Activated CD8-positive, alpha-beta memory T cell treated with anti-CD3 and anti-CD28 coated beads, Interleukin-2, amount 50 U/mL, for 4 hours (primary cell): ENCODE data around the gene STARD9.
"Not testable (repeated sequence)": the region's sequence is repeated elsewhere in the genome, so short reads cannot be mapped to it uniquely, and the experiment has no call there.

Source experiments
- DNase-seq: peaks from one replicate; pipeline ENCODE4 v3.0.0-alpha.2; 2020

Gene STARD9

GRCh38 chr15:42575188-42576039 is at the start of gene STARD9:
Gene STARD9, plus strand, starts transcription at chr15:42575606. Its CDS starts 110 bp downstream, at chr15:42575716.
- peak; percentile 94 for DNase-seq

- DNase-seq, result no peak
Measured at GRCh38 chr15:42528970-42529369, 46.4 kb upstream of the STARD9 start.

DNA sequence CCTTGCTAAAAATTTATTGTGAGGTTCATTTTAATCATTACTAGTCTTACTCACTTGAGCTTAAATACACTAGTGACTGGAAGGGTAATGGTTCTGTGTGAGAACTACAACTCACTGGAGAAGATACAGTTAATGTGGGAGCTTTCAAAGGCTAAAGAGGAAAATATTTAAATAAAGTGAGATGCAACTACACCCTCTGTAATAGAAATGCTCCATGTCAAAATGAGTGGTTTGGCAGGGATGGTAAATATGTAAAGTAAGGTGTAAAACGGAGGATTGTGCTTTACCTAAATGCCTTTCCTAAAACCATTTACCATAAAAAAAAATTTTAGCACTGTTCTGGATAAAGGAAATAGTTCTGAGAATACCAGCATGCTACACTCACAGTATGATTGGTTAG is 42.2 kb upstream of the STARD9 start:
- no peak for DNase-seq

- DNase-seq, result no peak
Measured at GRCh38 chr15:42544853-42545629, 30.4 kb upstream of the STARD9 start.

GRCh38 chr15:42547918-42548248 is 27.5 kb upstream of the STARD9 start:
- DNase-seq, result no peak

DNA sequence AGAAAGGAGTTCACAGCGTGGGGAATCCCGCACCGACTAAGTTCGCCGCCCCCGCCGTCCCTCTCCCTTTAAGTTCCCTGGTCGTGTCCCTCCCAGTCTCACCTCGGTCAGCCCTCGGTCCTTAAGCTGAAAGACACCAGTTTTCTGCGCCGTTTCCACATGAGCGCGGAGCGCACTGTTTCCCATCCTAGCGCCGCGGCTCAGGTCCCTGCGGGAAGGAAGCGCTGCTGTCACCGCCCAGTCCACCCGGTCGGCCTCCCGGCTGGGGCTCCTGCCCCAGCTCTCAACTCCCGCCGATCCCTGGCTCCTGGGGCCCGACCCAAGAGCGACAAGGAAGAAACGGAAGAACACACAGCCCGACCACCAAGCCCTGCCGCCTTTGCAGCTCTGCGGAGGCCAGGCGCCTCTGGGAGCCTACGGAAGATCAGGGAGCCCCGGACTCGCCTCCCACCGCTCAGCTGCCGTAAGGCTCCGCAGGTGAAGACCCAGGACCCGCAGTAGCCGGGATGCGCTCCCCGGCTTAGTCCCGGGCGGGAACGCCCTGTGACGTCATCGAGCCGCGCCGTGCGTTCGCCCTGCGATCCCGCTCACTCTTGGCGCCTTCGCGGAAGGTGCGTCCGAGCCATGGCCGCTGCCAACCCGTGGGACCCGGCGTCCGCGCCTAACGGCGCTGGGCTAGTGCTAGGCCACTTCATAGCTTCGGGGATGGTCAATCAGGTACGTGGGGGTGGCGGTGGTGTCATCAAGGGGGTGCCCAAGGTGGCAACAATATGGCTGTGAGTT is 27.0 kb upstream of the STARD9 start, which contains the start of the genes HAUS2 and LRRC57:
Gene HAUS2, plus strand, starts transcription at position 590 of the 783 bp plus-strand sequence. Its CDS starts 35 bp downstream, at position 625.
Gene LRRC57, minus strand, starts transcription at position 545 of the 783 bp plus-strand sequence. Its CDS starts 359 bp downstream, at position 186.
- peak; percentile 91 for DNase-seq

- DNase-seq, result no peak
Measured at GRCh38 chr15:42549032-42549491, 26.3 kb upstream of the STARD9 start.

- DNase-seq, result no peak
Measured at GRCh38 chr15:42549741-42550392, 25.5 kb upstream of the STARD9 start.

DNA sequence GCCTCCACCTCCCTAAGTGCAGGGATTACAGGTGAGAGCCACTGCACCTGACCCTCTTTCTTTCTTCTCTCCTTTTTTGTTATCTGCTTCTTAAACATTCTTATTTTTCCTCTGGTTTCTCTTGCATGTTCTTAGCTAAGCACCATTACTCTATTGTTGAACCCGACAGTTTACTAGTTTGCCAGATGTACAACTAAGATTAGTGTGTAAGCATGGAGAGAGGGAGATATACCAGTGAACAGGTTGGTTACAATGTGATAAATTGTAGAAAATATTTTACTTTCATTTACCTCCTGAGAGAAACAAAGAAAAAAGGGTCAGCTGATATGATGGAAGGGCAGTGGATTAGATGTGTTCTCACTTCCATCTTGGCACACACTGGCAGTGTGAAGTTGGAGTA is 21.9 kb upstream of the STARD9 start:
- no peak for DNase-seq

- DNase-seq, result not testable (repeated sequence)
Measured at GRCh38 chr15:42556550-42557207, 18.7 kb upstream of the STARD9 start.

DNA sequence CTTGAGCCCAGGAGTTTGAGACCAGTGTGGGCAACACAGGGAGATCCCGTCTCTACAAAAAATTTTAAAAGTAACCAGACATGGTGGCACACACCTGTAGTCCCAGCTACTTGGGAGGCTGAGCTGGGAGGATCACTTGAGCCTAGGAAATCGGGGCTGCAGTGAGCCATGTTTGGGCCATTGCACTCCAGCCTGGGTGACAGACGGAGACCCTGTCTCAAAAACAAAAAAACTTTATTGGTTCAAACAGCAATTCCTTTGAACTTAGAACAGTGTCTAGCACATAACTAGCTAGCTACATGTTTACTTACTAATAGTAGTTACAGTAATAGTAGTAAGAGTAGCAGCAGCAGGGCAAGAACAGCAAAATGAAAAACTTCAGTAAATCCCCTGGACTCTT is 16.7 kb upstream of the STARD9 start:
- no peak for DNase-seq

DNA sequence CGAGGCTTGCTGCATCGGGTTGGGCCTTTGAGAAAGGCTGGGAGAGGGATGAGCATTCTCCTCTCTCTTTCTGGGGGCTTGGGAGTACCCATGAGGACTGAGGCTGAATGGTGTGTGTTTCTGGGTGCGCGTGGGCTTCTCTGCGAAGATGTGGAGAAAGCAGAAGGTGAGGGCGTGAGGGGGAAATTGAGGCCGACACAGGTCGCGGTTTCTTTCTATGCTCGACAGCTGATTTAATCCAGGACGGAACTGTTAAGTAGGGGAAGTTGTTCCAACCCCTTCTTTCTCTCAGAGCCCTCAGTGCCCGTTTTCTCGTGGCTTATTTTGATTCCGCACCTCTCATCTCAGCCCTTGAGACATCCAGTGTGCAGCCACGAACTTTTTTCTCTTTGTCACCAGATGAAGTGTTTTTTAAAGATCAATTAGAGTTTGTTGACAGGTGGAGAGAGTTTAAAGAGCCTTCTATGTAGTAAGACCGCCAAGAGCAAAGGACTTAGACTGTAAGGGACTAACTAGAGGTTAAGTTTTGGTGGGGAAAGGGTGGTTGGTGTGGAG is 711 bp downstream of the STARD9 start:
- no peak for DNase-seq

- no peak for DNase-seq
Measured at GRCh38 chr15:42576776-42577175, 1.4 kb downstream of the STARD9 start.

DNA sequence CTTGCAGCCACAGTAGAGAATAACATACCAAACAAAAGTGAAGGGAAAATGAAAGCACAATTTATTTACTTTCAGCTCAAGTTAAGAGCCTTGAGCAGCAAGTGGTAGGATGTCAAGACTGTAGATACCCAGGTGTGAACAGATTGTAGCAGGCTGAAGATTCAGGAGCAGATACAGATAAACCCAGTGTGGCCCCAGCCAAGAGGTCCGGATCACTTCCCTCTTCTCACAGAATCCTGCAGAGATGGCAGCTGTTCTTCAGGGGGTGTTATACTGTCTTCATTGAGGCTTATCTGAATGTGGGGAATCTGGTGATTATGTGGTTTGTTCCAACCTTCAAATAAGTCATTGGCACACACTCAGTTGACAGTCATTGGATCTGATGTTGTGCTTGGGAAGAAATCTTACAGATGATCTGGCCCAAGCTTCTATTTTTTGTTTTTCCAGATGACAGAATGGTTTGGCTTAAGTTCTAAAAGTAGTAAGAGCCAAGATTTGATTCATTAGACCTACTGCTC is 2.2 kb downstream of the STARD9 start:
- no peak for DNase-seq

- no peak for DNase-seq
Measured at GRCh38 chr15:42578984-42579537, 3.7 kb downstream of the STARD9 start.

GRCh38 chr15:42581272-42581730 is 5.9 kb downstream of the STARD9 start:
- DNase-seq, result peak; percentile 79

- DNase-seq, result no peak
Measured at GRCh38 chr15:42582569-42583375, 7.4 kb downstream of the STARD9 start.

GRCh38 chr15:42584031-42584765 is 8.8 kb downstream of the STARD9 start:
- DNase-seq, result no peak

DNA sequence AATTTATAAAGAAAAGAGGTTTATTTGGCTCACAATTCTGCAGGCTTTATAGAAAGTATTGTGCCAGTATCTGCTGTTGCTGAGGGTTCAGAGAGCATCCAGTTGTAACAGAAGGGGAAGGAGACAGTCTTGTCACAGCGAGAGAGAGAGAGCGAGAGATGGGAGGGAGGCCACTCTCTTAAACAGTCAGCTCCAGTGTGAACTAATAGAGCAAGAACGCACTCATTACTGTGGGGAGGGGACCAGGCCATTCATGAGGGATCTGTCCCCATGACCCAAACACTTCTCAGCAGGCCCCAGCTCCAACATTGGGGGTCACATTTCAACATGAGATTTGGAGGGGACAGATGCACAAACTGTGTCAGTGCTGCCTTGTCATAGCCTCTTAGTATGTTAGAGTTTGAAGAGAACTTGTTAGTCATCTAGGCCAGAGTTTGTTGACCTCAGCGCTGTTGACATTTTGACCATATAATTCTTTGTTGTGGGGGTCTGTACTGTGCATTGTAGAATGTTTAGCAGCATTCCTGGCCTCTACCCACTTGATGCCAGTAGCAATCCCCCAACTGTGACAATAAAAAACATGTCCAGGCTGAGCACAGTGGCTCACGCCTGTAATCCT is 15.3 kb downstream of the STARD9 start:
- DNase-seq, result no peak
